Liver (tissue), 9 donors: Measurements from ENCODE around the gene C1QTNF12. TPM values are rescaled to one million over a fixed set of nuclear protein-coding genes. Genes with fewer than 3 reads are reported as not detected.
A peak's percentile ranks its signal among the peaks of the same experiment; 100 is the strongest.

Experiments used
- DNase-seq: peaks from one replicate; pipeline ENCODE4 v3.0.0-alpha.2; 2017; ENCODE audit warnings: low spot score
- H3K27ac ChIP-seq, 2 donors: one replicate each; pipeline ENCODE4 v1.7.0; 2013; ENCODE audit warnings: inconsistent platforms in 2 of 2, low read length in 2 of 2, control low read depth in 1 of 2, low read depth in 1 of 2, mild to moderate bottlenecking in 1 of 2
- H3K27me3 ChIP-seq, 4 donors: one replicate each; pipeline versions ENCODE4 v1.6.1 to v1.7.0; 2013; ENCODE audit warnings: low read length in 3 of 4, inconsistent platforms in 1 of 4, mild to moderate bottlenecking in 1 of 4, moderate library complexity in 1 of 4; ENCODE audit not compliant: control insufficient read depth in 4 of 4, insufficient read depth in 4 of 4
- H3K36me3 ChIP-seq, 4 donors: one replicate each; pipeline versions ENCODE4 v1.6.1 to v1.7.0; 2013; ENCODE audit warnings: low read length in 3 of 4, mild to moderate bottlenecking in 3 of 4, low read depth in 1 of 4, moderate library complexity in 1 of 4; ENCODE audit not compliant: control insufficient read depth in 4 of 4, insufficient read depth in 3 of 4
- H3K4me1 ChIP-seq, 4 donors: one replicate each; pipeline versions ENCODE4 v1.6.1 to v1.7.0; 2013; ENCODE audit warnings: low read length in 3 of 4, mild to moderate bottlenecking in 3 of 4, moderate library complexity in 1 of 4; ENCODE audit not compliant: control insufficient read depth in 4 of 4, insufficient read depth in 4 of 4
- H3K4me3 ChIP-seq, 3 donors: one replicate each; pipeline versions ENCODE4 v1.6.1 to v1.7.0; 2013; ENCODE audit warnings: low read length in 3 of 3, control low read depth in 1 of 3, low read depth in 1 of 3, mild to moderate bottlenecking in 1 of 3
- H3K9ac ChIP-seq, 2 donors: one replicate each; pipeline ENCODE4 v1.7.0; 2013; ENCODE audit warnings: low read length in 2 of 2, mild to moderate bottlenecking in 2 of 2, moderate library complexity in 2 of 2, control low read depth in 1 of 2, low read depth in 1 of 2
- H3K9me3 ChIP-seq, 4 donors: one replicate each; pipeline versions ENCODE4 v1.6.1 to v1.7.0; 2013; ENCODE audit warnings: low read length in 3 of 4; ENCODE audit not compliant: control insufficient read depth in 4 of 4
- CTCF ChIP-seq: fragments of 150-350 bp; IDR thresholded peaks from 2 replicates; pipeline ENCODE4 v1.5.1; 2017; ENCODE audit warnings: improper control_type of control experiment, low read depth, low read length; ENCODE audit not compliant: missing input control
- EGR1 ChIP-seq, 2 donors: IDR thresholded peaks; 2 replicates each; pipeline ENCODE4 v1.6.1; 2016 to 2018; ENCODE audit warnings: antibody characterized with exemption in 2 of 2, low read depth in 2 of 2
- FOXA1 ChIP-seq: IDR thresholded peaks from 2 replicates; pipeline ENCODE4 v1.6.1; 2016; ENCODE audit warnings: antibody characterized with exemption
- FOXA2 ChIP-seq: IDR thresholded peaks from 2 replicates; pipeline ENCODE4 v1.6.1; 2016; ENCODE audit warnings: antibody characterized with exemption
- GABPA ChIP-seq, 2 donors: IDR thresholded peaks in 1 of 2; conservative IDR thresholded peaks in 1 of 2; 2 replicates each; pipeline ENCODE4 v1.6.1; 2016; ENCODE audit warnings: antibody characterized with exemption in 2 of 2, mild to moderate bottlenecking in 1 of 2, moderate library complexity in 1 of 2
- HNF4A ChIP-seq, 2 donors: conservative IDR thresholded peaks; 2 replicates each; pipeline ENCODE4 v1.6.1; 2016; ENCODE audit warnings: antibody characterized with exemption in 2 of 2, mild to moderate bottlenecking in 2 of 2
- JUND ChIP-seq, 2 donors: IDR thresholded peaks; 2 replicates each; pipeline ENCODE4 v1.6.1; 2016; ENCODE audit warnings: antibody characterized with exemption in 2 of 2
- NR2F2 ChIP-seq: IDR thresholded peaks from 2 replicates; pipeline ENCODE4 v1.6.1; 2016; ENCODE audit warnings: antibody characterized with exemption
- RAD21 ChIP-seq, 2 donors: IDR thresholded peaks; 2 replicates each; pipeline ENCODE4 v1.6.1; 2016; ENCODE audit warnings: antibody characterized with exemption in 2 of 2, mild to moderate bottlenecking in 2 of 2
- RXRA ChIP-seq, 2 donors: IDR thresholded peaks; 2 replicates each; pipeline ENCODE4 v1.6.1; 2017 to 2018; ENCODE audit warnings: antibody characterized with exemption in 2 of 2, mild to moderate bottlenecking in 1 of 2
- SP1 ChIP-seq: IDR thresholded peaks from 2 replicates; pipeline ENCODE4 v1.6.1; 2018; ENCODE audit warnings: antibody characterized with exemption, mild to moderate bottlenecking
- YY1 ChIP-seq: IDR thresholded peaks from 2 replicates; pipeline ENCODE4 v1.6.1; 2016; ENCODE audit warnings: antibody characterized with exemption, mild to moderate bottlenecking
- WGBS: extraction: QIAGEN DNeasy Blood & Tissue Kit; methylation state at CpG from one replicate; pipeline ENCODE4 v1.1.7; 2013; 5-methylcytosine and 5-hydroxymethylcytosine counted together
- polyA plus RNA-seq, 2 donors: library from polyadenylated mRNA; stranded (reverse) in 1 of 2; unstranded in 1 of 2; fragments of 200-250 nt in 1 of 2; fragments of >200 nt in 1 of 2; fragmentation: Nextera tagmentation in 1 of 2; extraction: Ambion mirVana in 1 of 2; gene quantifications; one replicate each; pipeline versions ENCODE4 v1.2.1 to v1.2.3, GENCODE V29; 2013 to 2015
- total RNA-seq, 2 donors: library from RNA; depleted of rRNA; stranded (reverse); fragments of >200 nt; gene quantifications; one replicate each; pipeline ENCODE4 v1.2.3, GENCODE V29; 2014
- TF ChIP-seq, protein P1 (sequence below): IDR thresholded peaks from 2 replicates; pipeline ENCODE4 v1.6.1; 2016; ENCODE audit warnings: antibody characterized with exemption
- TF ChIP-seq, protein P2 (sequence below): IDR thresholded peaks from 2 replicates; pipeline ENCODE4 v1.6.1; 2016; ENCODE audit warnings: antibody characterized with exemption, mild to moderate bottlenecking
- donor health status: healthy.
- donor health status: healthy.
- donor health status: healthy.
- donor health status: healthy.
- donor health status: healthy.

C1QTNF12 gene
- total and polyA plus RNA-seq, 4 donors = 0.39 to 0.40 TPM; not detected in 2

DNA sequence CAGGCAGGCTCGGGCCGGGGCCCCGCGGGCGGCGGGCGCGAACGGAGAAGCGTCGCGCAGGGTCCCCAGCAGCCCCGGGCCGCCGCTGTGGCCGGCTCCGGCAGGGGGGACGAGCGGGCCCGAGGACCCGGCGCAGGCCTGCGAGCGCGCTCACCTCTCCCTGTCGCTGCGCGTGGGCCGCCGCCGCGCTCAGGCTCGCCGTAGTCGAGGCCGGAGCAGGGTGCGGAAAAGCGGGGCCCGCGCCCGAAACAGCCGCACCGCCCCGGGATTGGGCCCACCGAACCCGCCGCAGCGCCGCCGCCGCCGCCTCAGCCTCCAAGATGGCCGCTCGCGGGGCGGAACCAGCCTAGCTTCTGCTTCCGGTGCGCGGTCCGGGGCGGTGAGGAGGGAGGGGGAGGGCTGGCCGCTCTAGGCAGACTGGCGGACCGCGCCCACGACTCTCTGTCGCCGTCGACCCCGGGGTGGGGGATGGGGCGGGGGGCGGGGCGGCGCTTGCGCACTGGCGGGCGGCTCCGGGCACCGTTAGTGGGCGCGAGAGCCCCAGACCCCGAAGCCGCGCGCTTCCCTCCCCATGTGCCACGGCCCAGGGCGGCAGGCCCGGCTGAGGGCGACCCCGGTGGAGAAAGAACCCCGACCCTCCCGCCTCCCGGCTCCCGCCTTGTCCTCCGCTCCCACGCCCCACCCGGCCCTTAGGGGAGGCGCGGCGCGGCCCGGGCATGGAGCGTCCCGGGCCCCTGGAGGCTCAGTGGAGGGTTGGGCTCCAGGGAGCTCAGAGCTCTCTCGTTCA lies 27.2 kb upstream of the C1QTNF12 start, which contains the start of gene UBE2J2:
TSS of gene UBE2J2 (minus strand) at position 343 of the 787 bp plus-strand sequence. CDS start 5,862 bp downstream, outside the sequence.
- peak within 1 kb of the TSS; percentile 89 to 95 (median 94) for H3K4me3 ChIP-seq
- no peaks in the 10 kb centered on the region for H3K9me3 ChIP-seq
- peaks cover 0 to 2% (median under 1%) of the 10 kb centered on the region in 4 donors for H3K36me3 ChIP-seq
- H3K27ac ChIP-seq = peak within 1 kb of the TSS; percentile 23 to 69
- TF ChIP-seq YY1 = peak; percentile 95
- no peak for TF ChIP-seq EGR1 (IDR thresholded peaks at IDR 0.05; ENCODE audit: low read depth in 2 of 2)
- peak in 1 of 2 donors; percentile 88 for TF ChIP-seq GABPA (IDR thresholded peaks at IDR 0.05 in 1 of 2, conservative IDR thresholded peaks at IDR 0.05 in 1 of 2)
- no peaks in the 10 kb centered on the region for H3K27me3 ChIP-seq
- H3K4me1 ChIP-seq = peaks cover 13 to 39% (median 32%) of the 10 kb centered on the region in 4 donors
- DNase-seq = peak; percentile 94
- H3K9ac ChIP-seq = peak within 1 kb of the TSS; percentile 43 to 81
- under 1% methylated on average over 105 of the region's 105 CpGs for WGBS

GRCh38 chr1:1273209-1273511 lies 26.6 kb upstream of the C1QTNF12 start:
- peak overlapping the region; percentile 89 to 95 (median 94) for H3K4me3 ChIP-seq
- H3K27ac ChIP-seq = peak overlapping the region in 1 of 2 donors; percentile 23
- peaks cover 0 to 2% (median under 1%) of the 10 kb centered on the region in 4 donors for H3K36me3 ChIP-seq
- TF ChIP-seq, protein P1, sequence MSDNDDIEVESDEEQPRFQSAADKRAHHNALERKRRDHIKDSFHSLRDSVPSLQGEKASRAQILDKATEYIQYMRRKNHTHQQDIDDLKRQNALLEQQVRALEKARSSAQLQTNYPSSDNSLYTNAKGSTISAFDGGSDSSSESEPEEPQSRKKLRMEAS = no peak
- no peak for TF ChIP-seq SP1
- no peak for TF ChIP-seq NR2F2
- no peak for TF ChIP-seq RXRA (IDR thresholded peaks at IDR 0.05)
- no peak for TF ChIP-seq YY1
- no peak for TF ChIP-seq FOXA2
- no peak for TF ChIP-seq EGR1 (IDR thresholded peaks at IDR 0.05; ENCODE audit: low read depth in 2 of 2)
- no peak for TF ChIP-seq HNF4A (conservative IDR thresholded peaks at IDR 0.05)
- TF ChIP-seq JUND (IDR thresholded peaks at IDR 0.05) = no peak
- no peak for TF ChIP-seq FOXA1
- no peak for TF ChIP-seq RAD21 (IDR thresholded peaks at IDR 0.05)
- TF ChIP-seq, protein P2, sequence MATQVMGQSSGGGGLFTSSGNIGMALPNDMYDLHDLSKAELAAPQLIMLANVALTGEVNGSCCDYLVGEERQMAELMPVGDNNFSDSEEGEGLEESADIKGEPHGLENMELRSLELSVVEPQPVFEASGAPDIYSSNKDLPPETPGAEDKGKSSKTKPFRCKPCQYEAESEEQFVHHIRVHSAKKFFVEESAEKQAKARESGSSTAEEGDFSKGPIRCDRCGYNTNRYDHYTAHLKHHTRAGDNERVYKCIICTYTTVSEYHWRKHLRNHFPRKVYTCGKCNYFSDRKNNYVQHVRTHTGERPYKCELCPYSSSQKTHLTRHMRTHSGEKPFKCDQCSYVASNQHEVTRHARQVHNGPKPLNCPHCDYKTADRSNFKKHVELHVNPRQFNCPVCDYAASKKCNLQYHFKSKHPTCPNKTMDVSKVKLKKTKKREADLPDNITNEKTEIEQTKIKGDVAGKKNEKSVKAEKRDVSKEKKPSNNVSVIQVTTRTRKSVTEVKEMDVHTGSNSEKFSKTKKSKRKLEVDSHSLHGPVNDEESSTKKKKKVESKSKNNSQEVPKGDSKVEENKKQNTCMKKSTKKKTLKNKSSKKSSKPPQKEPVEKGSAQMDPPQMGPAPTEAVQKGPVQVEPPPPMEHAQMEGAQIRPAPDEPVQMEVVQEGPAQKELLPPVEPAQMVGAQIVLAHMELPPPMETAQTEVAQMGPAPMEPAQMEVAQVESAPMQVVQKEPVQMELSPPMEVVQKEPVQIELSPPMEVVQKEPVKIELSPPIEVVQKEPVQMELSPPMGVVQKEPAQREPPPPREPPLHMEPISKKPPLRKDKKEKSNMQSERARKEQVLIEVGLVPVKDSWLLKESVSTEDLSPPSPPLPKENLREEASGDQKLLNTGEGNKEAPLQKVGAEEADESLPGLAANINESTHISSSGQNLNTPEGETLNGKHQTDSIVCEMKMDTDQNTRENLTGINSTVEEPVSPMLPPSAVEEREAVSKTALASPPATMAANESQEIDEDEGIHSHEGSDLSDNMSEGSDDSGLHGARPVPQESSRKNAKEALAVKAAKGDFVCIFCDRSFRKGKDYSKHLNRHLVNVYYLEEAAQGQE = no peak
- no peak for TF ChIP-seq CTCF
- no peaks in the 10 kb centered on the region for H3K9me3 ChIP-seq
- no peak for DNase-seq
- peak overlapping the region; percentile 43 to 73 for H3K9ac ChIP-seq
- no peaks in the 10 kb centered on the region for H3K27me3 ChIP-seq
- H3K4me1 ChIP-seq = peaks cover 13 to 39% (median 30%) of the 10 kb centered on the region in 4 donors
- WGBS = under 1% methylated on average over 31 of the region's 31 CpGs
